Liver (tissue), 9 donors: ENCODE data around the gene COA1. TPM values are rescaled to one million over a fixed set of nuclear protein-coding genes. Genes with fewer than 3 reads are reported as not detected.

Experiments
- DNase-seq: peaks from one replicate; pipeline ENCODE4 v3.0.0-alpha.2; 2017; ENCODE audit warnings: low spot score
- H3K27ac ChIP-seq, 2 donors: one replicate each; pipeline ENCODE4 v1.7.0; 2013; ENCODE audit warnings: inconsistent platforms in 2 of 2, low read length in 2 of 2, control low read depth in 1 of 2, low read depth in 1 of 2, mild to moderate bottlenecking in 1 of 2
- H3K27me3 ChIP-seq, 4 donors: one replicate each; pipeline versions ENCODE4 v1.6.1 to v1.7.0; 2013; ENCODE audit warnings: low read length in 3 of 4, inconsistent platforms in 1 of 4, mild to moderate bottlenecking in 1 of 4, moderate library complexity in 1 of 4; ENCODE audit not compliant: control insufficient read depth in 4 of 4, insufficient read depth in 4 of 4
- H3K36me3 ChIP-seq, 4 donors: one replicate each; pipeline versions ENCODE4 v1.6.1 to v1.7.0; 2013; ENCODE audit warnings: low read length in 3 of 4, mild to moderate bottlenecking in 3 of 4, low read depth in 1 of 4, moderate library complexity in 1 of 4; ENCODE audit not compliant: control insufficient read depth in 4 of 4, insufficient read depth in 3 of 4
- H3K4me1 ChIP-seq, 4 donors: one replicate each; pipeline versions ENCODE4 v1.6.1 to v1.7.0; 2013; ENCODE audit warnings: low read length in 3 of 4, mild to moderate bottlenecking in 3 of 4, moderate library complexity in 1 of 4; ENCODE audit not compliant: control insufficient read depth in 4 of 4, insufficient read depth in 4 of 4
- H3K4me3 ChIP-seq, 3 donors: one replicate each; pipeline versions ENCODE4 v1.6.1 to v1.7.0; 2013; ENCODE audit warnings: low read length in 3 of 3, control low read depth in 1 of 3, low read depth in 1 of 3, mild to moderate bottlenecking in 1 of 3
- H3K9ac ChIP-seq, 2 donors: one replicate each; pipeline ENCODE4 v1.7.0; 2013; ENCODE audit warnings: low read length in 2 of 2, mild to moderate bottlenecking in 2 of 2, moderate library complexity in 2 of 2, control low read depth in 1 of 2, low read depth in 1 of 2
- H3K9me3 ChIP-seq, 4 donors: one replicate each; pipeline versions ENCODE4 v1.6.1 to v1.7.0; 2013; ENCODE audit warnings: low read length in 3 of 4; ENCODE audit not compliant: control insufficient read depth in 4 of 4
- EGR1 ChIP-seq, 2 donors: IDR thresholded peaks; 2 replicates each; pipeline ENCODE4 v1.6.1; 2016 to 2018; ENCODE audit warnings: antibody characterized with exemption in 2 of 2, low read depth in 2 of 2
- FOXA1 ChIP-seq: IDR thresholded peaks from 2 replicates; pipeline ENCODE4 v1.6.1; 2016; ENCODE audit warnings: antibody characterized with exemption
- FOXA2 ChIP-seq: IDR thresholded peaks from 2 replicates; pipeline ENCODE4 v1.6.1; 2016; ENCODE audit warnings: antibody characterized with exemption
- GABPA ChIP-seq, 2 donors: IDR thresholded peaks in 1 of 2; conservative IDR thresholded peaks in 1 of 2; 2 replicates each; pipeline ENCODE4 v1.6.1; 2016; ENCODE audit warnings: antibody characterized with exemption in 2 of 2, mild to moderate bottlenecking in 1 of 2, moderate library complexity in 1 of 2
- HNF4A ChIP-seq, 2 donors: conservative IDR thresholded peaks; 2 replicates each; pipeline ENCODE4 v1.6.1; 2016; ENCODE audit warnings: antibody characterized with exemption in 2 of 2, mild to moderate bottlenecking in 2 of 2
- HNF4G ChIP-seq: IDR thresholded peaks from 2 replicates; pipeline ENCODE4 v1.6.1; 2016; ENCODE audit warnings: antibody characterized with exemption
- JUND ChIP-seq, 2 donors: IDR thresholded peaks; 2 replicates each; pipeline ENCODE4 v1.6.1; 2016; ENCODE audit warnings: antibody characterized with exemption in 2 of 2
- NR2F2 ChIP-seq: IDR thresholded peaks from 2 replicates; pipeline ENCODE4 v1.6.1; 2016; ENCODE audit warnings: antibody characterized with exemption
- RAD21 ChIP-seq, 2 donors: IDR thresholded peaks; 2 replicates each; pipeline ENCODE4 v1.6.1; 2016; ENCODE audit warnings: antibody characterized with exemption in 2 of 2, mild to moderate bottlenecking in 2 of 2
- RXRA ChIP-seq, 2 donors: IDR thresholded peaks; 2 replicates each; pipeline ENCODE4 v1.6.1; 2017 to 2018; ENCODE audit warnings: antibody characterized with exemption in 2 of 2, mild to moderate bottlenecking in 1 of 2
- SP1 ChIP-seq: IDR thresholded peaks from 2 replicates; pipeline ENCODE4 v1.6.1; 2018; ENCODE audit warnings: antibody characterized with exemption, mild to moderate bottlenecking
- TAF1 ChIP-seq: conservative IDR thresholded peaks from 2 replicates; pipeline ENCODE4 v1.6.1; 2016; ENCODE audit warnings: antibody characterized with exemption, mild to moderate bottlenecking
- YY1 ChIP-seq: IDR thresholded peaks from 2 replicates; pipeline ENCODE4 v1.6.1; 2016; ENCODE audit warnings: antibody characterized with exemption, mild to moderate bottlenecking
- WGBS: extraction: QIAGEN DNeasy Blood & Tissue Kit; methylation state at CpG from one replicate; pipeline ENCODE4 v1.1.7; 2013; 5-methylcytosine and 5-hydroxymethylcytosine counted together
- polyA plus RNA-seq, 2 donors: library from polyadenylated mRNA; stranded (reverse) in 1 of 2; unstranded in 1 of 2; fragments of 200-250 nt in 1 of 2; fragments of >200 nt in 1 of 2; fragmentation: Nextera tagmentation in 1 of 2; extraction: Ambion mirVana in 1 of 2; gene quantifications; one replicate each; pipeline versions ENCODE4 v1.2.1 to v1.2.3, GENCODE V29; 2013 to 2015
- total RNA-seq, 2 donors: library from RNA; depleted of rRNA; stranded (reverse); fragments of >200 nt; gene quantifications; one replicate each; pipeline ENCODE4 v1.2.3, GENCODE V29; 2014
- TF ChIP-seq, protein P1 (sequence below): IDR thresholded peaks from 2 replicates; pipeline ENCODE4 v1.6.1; 2016; ENCODE audit warnings: antibody characterized with exemption, mild to moderate bottlenecking
- TF ChIP-seq, protein P2 (sequence below): fragments of 150-350 bp; IDR thresholded peaks from 2 replicates; pipeline ENCODE4 v1.5.1; 2017; ENCODE audit warnings: improper control_type of control experiment, low read depth, low read length; ENCODE audit not compliant: missing input control
- TF ChIP-seq, protein P3 (sequence below): IDR thresholded peaks from 2 replicates; pipeline ENCODE4 v1.6.1; 2016; ENCODE audit warnings: antibody characterized with exemption
- TF ChIP-seq, protein P4 (sequence below): IDR thresholded peaks from 2 replicates; pipeline ENCODE4 v1.6.1; 2016; ENCODE audit warnings: antibody characterized with exemption
- donor health status: healthy.
- donor health status: healthy.
- donor health status: healthy.
- donor health status: healthy.
- donor health status: healthy.

COA1 gene
- total and polyA plus RNA-seq, 4 donors = 16.6 to 37.8 (median 29.4) TPM

DNA sequence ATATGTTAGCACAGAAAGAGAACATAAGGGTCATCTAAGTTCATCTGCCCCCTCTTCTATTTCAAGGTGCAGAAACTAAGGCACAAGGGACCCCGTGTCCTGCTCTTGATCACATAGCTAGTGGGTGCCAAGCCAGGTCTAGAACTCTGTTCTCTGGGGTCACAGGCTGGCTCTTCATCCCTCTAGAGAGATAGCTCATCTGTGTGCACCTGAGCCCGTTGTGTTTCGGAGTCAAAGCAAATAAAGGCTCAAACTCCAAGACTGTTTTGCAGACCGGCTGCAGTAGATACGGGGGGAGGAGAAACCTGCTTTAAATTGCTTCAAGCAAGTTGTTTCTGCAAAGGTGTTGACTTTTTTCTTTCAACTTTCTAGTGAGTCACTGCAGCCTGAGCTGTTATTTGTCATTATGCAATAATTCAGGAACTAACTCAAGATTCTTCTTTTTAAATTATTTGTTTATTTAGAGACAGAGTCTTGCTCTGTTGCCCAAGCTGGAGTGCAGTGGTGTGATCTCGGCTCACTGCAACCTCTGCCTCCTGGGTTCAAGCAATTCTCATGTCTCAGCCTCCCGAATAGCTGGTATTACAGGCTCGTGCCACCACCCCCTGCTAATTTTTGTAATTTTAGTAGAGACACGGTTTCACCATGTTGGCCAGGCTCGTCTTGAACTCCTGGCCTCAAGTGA is 35.6 kb upstream of the COA1 start:
- no peak for TF ChIP-seq HNF4G
- TF ChIP-seq FOXA2 = no peak
- TF ChIP-seq RAD21 (IDR thresholded peaks at IDR 0.05) = no peak
- no peak for TF ChIP-seq JUND (IDR thresholded peaks at IDR 0.05)
- TF ChIP-seq, protein P1, sequence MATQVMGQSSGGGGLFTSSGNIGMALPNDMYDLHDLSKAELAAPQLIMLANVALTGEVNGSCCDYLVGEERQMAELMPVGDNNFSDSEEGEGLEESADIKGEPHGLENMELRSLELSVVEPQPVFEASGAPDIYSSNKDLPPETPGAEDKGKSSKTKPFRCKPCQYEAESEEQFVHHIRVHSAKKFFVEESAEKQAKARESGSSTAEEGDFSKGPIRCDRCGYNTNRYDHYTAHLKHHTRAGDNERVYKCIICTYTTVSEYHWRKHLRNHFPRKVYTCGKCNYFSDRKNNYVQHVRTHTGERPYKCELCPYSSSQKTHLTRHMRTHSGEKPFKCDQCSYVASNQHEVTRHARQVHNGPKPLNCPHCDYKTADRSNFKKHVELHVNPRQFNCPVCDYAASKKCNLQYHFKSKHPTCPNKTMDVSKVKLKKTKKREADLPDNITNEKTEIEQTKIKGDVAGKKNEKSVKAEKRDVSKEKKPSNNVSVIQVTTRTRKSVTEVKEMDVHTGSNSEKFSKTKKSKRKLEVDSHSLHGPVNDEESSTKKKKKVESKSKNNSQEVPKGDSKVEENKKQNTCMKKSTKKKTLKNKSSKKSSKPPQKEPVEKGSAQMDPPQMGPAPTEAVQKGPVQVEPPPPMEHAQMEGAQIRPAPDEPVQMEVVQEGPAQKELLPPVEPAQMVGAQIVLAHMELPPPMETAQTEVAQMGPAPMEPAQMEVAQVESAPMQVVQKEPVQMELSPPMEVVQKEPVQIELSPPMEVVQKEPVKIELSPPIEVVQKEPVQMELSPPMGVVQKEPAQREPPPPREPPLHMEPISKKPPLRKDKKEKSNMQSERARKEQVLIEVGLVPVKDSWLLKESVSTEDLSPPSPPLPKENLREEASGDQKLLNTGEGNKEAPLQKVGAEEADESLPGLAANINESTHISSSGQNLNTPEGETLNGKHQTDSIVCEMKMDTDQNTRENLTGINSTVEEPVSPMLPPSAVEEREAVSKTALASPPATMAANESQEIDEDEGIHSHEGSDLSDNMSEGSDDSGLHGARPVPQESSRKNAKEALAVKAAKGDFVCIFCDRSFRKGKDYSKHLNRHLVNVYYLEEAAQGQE = no peak
- TF ChIP-seq RXRA (IDR thresholded peaks at IDR 0.05) = no peak
- TF ChIP-seq TAF1 = no peak
- no peak for TF ChIP-seq GABPA (IDR thresholded peaks at IDR 0.05 in 1 of 2, conservative IDR thresholded peaks at IDR 0.05 in 1 of 2)
- TF ChIP-seq SP1 = no peak
- no peak for TF ChIP-seq EGR1 (IDR thresholded peaks at IDR 0.05; ENCODE audit: low read depth in 2 of 2)
- TF ChIP-seq, protein P2, sequence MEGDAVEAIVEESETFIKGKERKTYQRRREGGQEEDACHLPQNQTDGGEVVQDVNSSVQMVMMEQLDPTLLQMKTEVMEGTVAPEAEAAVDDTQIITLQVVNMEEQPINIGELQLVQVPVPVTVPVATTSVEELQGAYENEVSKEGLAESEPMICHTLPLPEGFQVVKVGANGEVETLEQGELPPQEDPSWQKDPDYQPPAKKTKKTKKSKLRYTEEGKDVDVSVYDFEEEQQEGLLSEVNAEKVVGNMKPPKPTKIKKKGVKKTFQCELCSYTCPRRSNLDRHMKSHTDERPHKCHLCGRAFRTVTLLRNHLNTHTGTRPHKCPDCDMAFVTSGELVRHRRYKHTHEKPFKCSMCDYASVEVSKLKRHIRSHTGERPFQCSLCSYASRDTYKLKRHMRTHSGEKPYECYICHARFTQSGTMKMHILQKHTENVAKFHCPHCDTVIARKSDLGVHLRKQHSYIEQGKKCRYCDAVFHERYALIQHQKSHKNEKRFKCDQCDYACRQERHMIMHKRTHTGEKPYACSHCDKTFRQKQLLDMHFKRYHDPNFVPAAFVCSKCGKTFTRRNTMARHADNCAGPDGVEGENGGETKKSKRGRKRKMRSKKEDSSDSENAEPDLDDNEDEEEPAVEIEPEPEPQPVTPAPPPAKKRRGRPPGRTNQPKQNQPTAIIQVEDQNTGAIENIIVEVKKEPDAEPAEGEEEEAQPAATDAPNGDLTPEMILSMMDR = no peak
- TF ChIP-seq FOXA1 = no peak
- TF ChIP-seq HNF4A (conservative IDR thresholded peaks at IDR 0.05) = no peak
- Histone ChIP-seq H3K4me3 (no peak overlapping the region), H3K9me3 (no peaks in the 10 kb centered on the region), H3K27ac (no peak overlapping the region), H3K9ac (no peak overlapping the region), H3K27me3 (no peaks in the 10 kb centered on the region), H3K36me3 (no peaks in the 10 kb centered on the region), H3K4me1 (peaks cover 0 to 4% (median 2%) of the 10 kb centered on the region in 4 donors)
- WGBS = 57% methylated on average over 10 of the region's 10 CpGs
- DNase-seq = no peak

DNA sequence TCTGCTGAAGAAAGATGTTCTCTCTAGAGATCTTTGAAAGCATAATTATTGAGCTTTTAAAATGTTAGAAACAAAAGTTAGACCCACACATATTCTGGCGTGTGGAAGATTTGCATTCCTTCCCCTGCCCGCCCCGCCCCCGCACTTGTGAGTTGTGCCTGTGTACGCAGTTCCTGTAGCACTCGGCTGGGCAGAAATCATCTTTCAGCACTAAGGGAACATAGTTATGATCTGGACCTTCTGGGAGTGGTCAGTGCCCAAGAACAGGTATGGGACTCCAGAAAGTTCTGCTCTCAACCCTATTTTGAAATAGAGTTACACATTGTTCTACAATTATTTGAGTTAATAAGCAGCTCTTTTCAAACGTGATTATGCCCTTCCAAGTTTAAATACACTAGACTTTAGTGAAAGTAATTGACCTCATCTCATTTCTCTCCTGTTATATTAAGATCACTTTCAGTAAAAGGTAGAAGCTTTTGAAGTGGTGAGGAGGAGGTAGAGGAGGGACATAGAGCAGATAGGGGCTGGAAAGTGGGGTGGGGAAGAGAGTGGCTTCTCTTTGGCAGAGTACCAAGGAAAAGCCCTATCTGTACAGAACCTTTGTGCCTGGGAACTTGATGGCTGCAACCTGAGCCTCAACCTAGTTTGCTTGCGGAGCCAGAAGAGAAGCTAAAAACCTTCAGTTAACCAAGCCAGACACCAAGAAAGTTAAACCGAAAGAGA is 34.9 kb upstream of the COA1 start:
- Histone ChIP-seq H3K27ac (no peak overlapping the region), H3K27me3 (no peaks in the 10 kb centered on the region), H3K4me1 (peaks cover 0 to 4% (median 2%) of the 10 kb centered on the region in 4 donors), H3K9me3 (no peaks in the 10 kb centered on the region), H3K36me3 (no peaks in the 10 kb centered on the region), H3K4me3 (no peak overlapping the region), H3K9ac (no peak overlapping the region)
- 46% methylated on average over 9 of the region's 9 CpGs for WGBS
- no peak for DNase-seq
- TF ChIP-seq TAF1 = no peak
- TF ChIP-seq, protein P3, sequence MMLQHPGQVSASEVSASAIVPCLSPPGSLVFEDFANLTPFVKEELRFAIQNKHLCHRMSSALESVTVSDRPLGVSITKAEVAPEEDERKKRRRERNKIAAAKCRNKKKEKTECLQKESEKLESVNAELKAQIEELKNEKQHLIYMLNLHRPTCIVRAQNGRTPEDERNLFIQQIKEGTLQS = no peak
- TF ChIP-seq YY1 = no peak
- no peak for TF ChIP-seq JUND (IDR thresholded peaks at IDR 0.05)
- TF ChIP-seq, protein P1 = no peak
- no peak for TF ChIP-seq NR2F2
- TF ChIP-seq, protein P2 = no peak
- TF ChIP-seq RAD21 (IDR thresholded peaks at IDR 0.05) = no peak
- TF ChIP-seq, protein P4, sequence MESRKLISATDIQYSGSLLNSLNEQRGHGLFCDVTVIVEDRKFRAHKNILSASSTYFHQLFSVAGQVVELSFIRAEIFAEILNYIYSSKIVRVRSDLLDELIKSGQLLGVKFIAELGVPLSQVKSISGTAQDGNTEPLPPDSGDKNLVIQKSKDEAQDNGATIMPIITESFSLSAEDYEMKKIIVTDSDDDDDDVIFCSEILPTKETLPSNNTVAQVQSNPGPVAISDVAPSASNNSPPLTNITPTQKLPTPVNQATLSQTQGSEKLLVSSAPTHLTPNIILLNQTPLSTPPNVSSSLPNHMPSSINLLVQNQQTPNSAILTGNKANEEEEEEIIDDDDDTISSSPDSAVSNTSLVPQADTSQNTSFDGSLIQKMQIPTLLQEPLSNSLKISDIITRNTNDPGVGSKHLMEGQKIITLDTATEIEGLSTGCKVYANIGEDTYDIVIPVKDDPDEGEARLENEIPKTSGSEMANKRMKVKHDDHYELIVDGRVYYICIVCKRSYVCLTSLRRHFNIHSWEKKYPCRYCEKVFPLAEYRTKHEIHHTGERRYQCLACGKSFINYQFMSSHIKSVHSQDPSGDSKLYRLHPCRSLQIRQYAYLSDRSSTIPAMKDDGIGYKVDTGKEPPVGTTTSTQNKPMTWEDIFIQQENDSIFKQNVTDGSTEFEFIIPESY = no peak
- no peak for TF ChIP-seq FOXA1
- TF ChIP-seq RXRA (IDR thresholded peaks at IDR 0.05) = no peak
